Measurements from ENCODE around the gene FOXL3. TPM values are rescaled to one million over a fixed set of nuclear protein-coding genes. Genes with fewer than 3 reads are reported as not detected.
"Not testable (repeated sequence)": the region's sequence is repeated elsewhere in the genome, so short reads cannot be mapped to it uniquely, and the experiment has no call there.

The FOXL3 gene
- total RNA-seq, 2 experiments from 2014 or later, result not detected

DNA sequence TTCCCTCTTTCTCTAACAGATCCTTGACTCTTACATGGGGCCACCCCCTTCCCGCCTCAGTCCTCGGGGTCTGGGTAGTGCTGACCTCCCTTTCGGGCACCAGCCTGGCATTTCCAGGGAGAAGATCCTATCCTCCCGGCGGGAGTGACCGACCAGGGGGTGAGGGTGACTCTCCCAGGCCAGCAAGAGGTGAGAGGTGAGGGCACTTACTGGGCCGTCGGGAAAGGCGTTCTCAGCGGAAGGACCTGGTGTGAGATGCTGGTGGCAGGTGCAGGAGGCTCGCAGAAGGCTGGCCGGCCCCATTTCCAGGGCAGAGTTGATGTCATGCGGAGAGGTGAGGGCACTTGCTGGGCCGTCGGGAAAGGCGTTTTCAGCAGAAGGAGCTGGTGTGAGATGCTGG is 4.2 kb upstream of the FOXL3 start:
- Mint-ChIP-seq H3K27me3 (peaks cover 28% of the 10 kb centered on the region), H3K36me3 (no peaks in the 10 kb centered on the region), H3K9me3 (no peaks in the 10 kb centered on the region), H3K27ac (no peak overlapping the region), H3K4me3 (no peak overlapping the region), H3K4me1 (no peaks in the 10 kb centered on the region)
- DNase-seq, result no peak

DNA sequence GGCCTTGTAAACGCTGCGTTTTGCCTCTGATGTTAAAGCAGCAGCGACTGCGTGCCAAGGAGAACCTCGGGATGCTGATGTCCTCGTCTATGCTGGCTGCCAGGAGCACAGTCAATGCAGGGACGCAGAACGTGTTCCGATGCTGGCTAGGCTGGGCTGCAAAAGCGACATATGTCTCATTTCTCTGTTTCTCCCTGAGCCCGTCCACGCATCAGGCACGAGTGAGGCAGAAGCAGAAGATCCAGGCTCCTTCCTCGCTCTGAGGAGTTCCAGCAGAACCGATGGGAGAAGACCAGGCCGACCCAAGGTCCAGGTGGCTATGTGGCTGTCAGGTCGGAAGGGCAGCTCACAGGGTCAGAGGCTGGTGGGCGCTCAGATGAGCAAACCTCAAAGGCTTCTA is 3.7 kb upstream of the FOXL3 start:
- no peak overlapping the region for H3K4me3 Mint-ChIP-seq
- H3K27ac Mint-ChIP-seq, result no peak overlapping the region
- no peaks in the 10 kb centered on the region for H3K9me3 Mint-ChIP-seq
- DNase-seq, result no peak
- no peaks in the 10 kb centered on the region for H3K36me3 Mint-ChIP-seq
- no peaks in the 10 kb centered on the region for H3K4me1 Mint-ChIP-seq
- H3K27me3 Mint-ChIP-seq, result peaks cover 26% of the 10 kb centered on the region

- Mint-ChIP-seq H3K4me1 (no peaks in the 10 kb centered on the region), H3K27ac (no peak overlapping the region), H3K4me3 (no peak overlapping the region), H3K36me3 (no peaks in the 10 kb centered on the region), H3K27me3 (peaks cover 37% of the 10 kb centered on the region), H3K9me3 (no peaks in the 10 kb centered on the region)
- DNase-seq, result no peak
Measured at GRCh38 chr7:288671-289101, 1.3 kb upstream of the FOXL3 start.

GRCh38 chr7:289209-289755 is 688 bp upstream of the FOXL3 start:
- Mint-ChIP-seq H3K9me3 (no peaks in the 10 kb centered on the region), H3K4me1 (no peaks in the 10 kb centered on the region), H3K27me3 (peaks cover 37% of the 10 kb centered on the region), H3K4me3 (no peak overlapping the region), H3K27ac (no peak overlapping the region), H3K36me3 (no peaks in the 10 kb centered on the region)
- DNase-seq, result no peak

DNA sequence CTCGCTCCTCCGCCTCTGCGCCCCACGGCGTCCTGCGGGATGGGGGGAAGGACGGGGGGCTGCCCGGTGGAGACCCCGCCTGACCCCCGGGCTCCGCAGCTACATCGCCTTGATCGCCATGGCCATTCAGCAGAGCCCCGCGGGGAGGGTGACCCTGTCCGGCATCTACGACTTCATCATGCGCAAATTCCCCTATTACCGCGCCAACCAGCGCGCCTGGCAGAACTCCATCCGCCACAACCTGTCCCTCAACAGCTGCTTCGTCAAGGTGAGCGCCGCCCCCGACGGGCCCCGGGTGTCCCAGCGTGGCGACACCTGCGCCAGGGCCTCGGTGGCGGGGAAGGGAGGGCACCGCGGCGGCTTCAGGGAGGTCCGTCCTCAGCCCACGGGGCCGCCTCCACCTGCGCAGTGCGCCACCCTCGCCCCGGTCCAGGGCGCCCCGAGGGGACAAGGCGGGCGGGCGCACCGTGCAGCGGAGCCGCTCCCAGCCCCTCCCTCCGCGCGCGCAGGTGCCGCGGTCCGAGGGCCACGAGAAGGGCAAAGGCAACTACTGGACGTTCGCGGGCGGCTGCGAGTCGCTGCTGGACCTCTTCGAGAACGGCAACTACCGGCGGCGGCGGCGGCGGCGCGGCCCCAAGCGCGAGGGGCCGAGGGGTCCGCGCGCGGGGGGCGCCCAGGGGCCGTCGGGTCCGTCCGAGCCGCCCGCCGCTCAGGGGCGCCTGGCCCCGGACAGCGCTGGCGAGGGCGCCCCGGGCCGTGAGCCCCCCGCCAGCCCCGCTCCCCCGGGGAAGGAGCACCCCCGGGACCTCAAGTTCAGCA is 793 bp downstream of the FOXL3 start:
- Mint-ChIP-seq H3K27ac (no peak overlapping the region), H3K36me3 (no peaks in the 10 kb centered on the region), H3K27me3 (peaks cover 37% of the 10 kb centered on the region), H3K9me3 (no peaks in the 10 kb centered on the region), H3K4me3 (no peak overlapping the region), H3K4me1 (no peaks in the 10 kb centered on the region)
- no peak for DNase-seq

GRCh38 chr7:291373-292092 is 1.6 kb downstream of the FOXL3 start:
- Mint-ChIP-seq H3K4me1 (no peaks in the 10 kb centered on the region), H3K9me3 (no peaks in the 10 kb centered on the region), H3K27ac (no peak overlapping the region), H3K27me3 (peaks cover 37% of the 10 kb centered on the region), H3K4me3 (no peak overlapping the region), H3K36me3 (no peaks in the 10 kb centered on the region)
- DNase-seq, result no peak

GRCh38 chr7:292226-292625 is 2.3 kb downstream of the FOXL3 start:
- DNase-seq, result no peak
- no peaks in the 10 kb centered on the region for H3K36me3 Mint-ChIP-seq
- no peak overlapping the region for H3K4me3 Mint-ChIP-seq
- no peaks in the 10 kb centered on the region for H3K9me3 Mint-ChIP-seq
- H3K27ac Mint-ChIP-seq, result no peak overlapping the region
- no peaks in the 10 kb centered on the region for H3K4me1 Mint-ChIP-seq
- peaks cover 37% of the 10 kb centered on the region for H3K27me3 Mint-ChIP-seq

GRCh38 chr7:292826-293225 is 2.9 kb downstream of the FOXL3 start:
- no peaks in the 10 kb centered on the region for H3K36me3 Mint-ChIP-seq
- no peak overlapping the region for H3K4me3 Mint-ChIP-seq
- no peak overlapping the region for H3K27ac Mint-ChIP-seq
- no peaks in the 10 kb centered on the region for H3K9me3 Mint-ChIP-seq
- no peaks in the 10 kb centered on the region for H3K4me1 Mint-ChIP-seq
- DNase-seq, result no peak
- peaks cover 36% of the 10 kb centered on the region for H3K27me3 Mint-ChIP-seq

- no peaks in the 10 kb centered on the region for H3K9me3 Mint-ChIP-seq
- H3K27me3 Mint-ChIP-seq, result peaks cover 25% of the 10 kb centered on the region
- H3K36me3 Mint-ChIP-seq, result no peaks in the 10 kb centered on the region
- H3K4me1 Mint-ChIP-seq, result no peaks in the 10 kb centered on the region
- DNase-seq, result no peak
- H3K4me3 Mint-ChIP-seq, result no peak overlapping the region
- H3K27ac Mint-ChIP-seq, result no peak overlapping the region
Measured at GRCh38 chr7:293681-294439, 3.9 kb downstream of the FOXL3 start.

GRCh38 chr7:294440-295154 is 4.6 kb downstream of the FOXL3 start:
- DNase-seq, result no peak
- Mint-ChIP-seq H3K36me3 (no peaks in the 10 kb centered on the region), H3K27me3 (peaks cover 21% of the 10 kb centered on the region), H3K9me3 (no peaks in the 10 kb centered on the region), H3K4me3 (no peak overlapping the region), H3K4me1 (no peaks in the 10 kb centered on the region), H3K27ac (no peak overlapping the region)

GRCh38 chr7:295155-296154 is 5.5 kb downstream of the FOXL3 start:
- no peaks in the 10 kb centered on the region for H3K4me1 Mint-ChIP-seq
- H3K9me3 Mint-ChIP-seq, result no peaks in the 10 kb centered on the region
- H3K27me3 Mint-ChIP-seq, result peaks cover 21% of the 10 kb centered on the region
- DNase-seq, result no peak
- H3K36me3 Mint-ChIP-seq, result no peaks in the 10 kb centered on the region
- no peak overlapping the region for H3K27ac Mint-ChIP-seq
- H3K4me3 Mint-ChIP-seq, result no peak overlapping the region

GRCh38 chr7:296373-296945 is 6.5 kb downstream of the FOXL3 start:
- H3K36me3 Mint-ChIP-seq, result no peaks in the 10 kb centered on the region
- peaks cover 18% of the 10 kb centered on the region for H3K27me3 Mint-ChIP-seq
- H3K4me3 Mint-ChIP-seq, result no peak overlapping the region
- no peak overlapping the region for H3K27ac Mint-ChIP-seq
- DNase-seq, result no peak
- H3K4me1 Mint-ChIP-seq, result no peaks in the 10 kb centered on the region
- no peaks in the 10 kb centered on the region for H3K9me3 Mint-ChIP-seq

- DNase-seq, H3K4me1 Mint-ChIP-seq, H3K4me3 Mint-ChIP-seq, H3K9me3 Mint-ChIP-seq, H3K27ac Mint-ChIP-seq, H3K36me3 Mint-ChIP-seq: not testable (repeated sequence)
- peaks cover 12% of the 10 kb centered on the region for H3K27me3 Mint-ChIP-seq
Measured at GRCh38 chr7:297141-297540, 7.2 kb downstream of the FOXL3 start.

Measured in activated naive CD8-positive, alpha-beta T cell treated with anti-CD3 and anti-CD28 coated beads for 36 hours (primary cell).